Upper lobe of left lung (tissue), 6 donors: Measurements from ENCODE around the gene SLC26A8. TPM values are rescaled to one million over a fixed set of nuclear protein-coding genes. Genes with fewer than 3 reads are reported as not detected.

Experiments
- ATAC-seq, 2 donors: fragments of 200-7000 bp; cut with Tn5 transposase; one replicate each; pipeline ENCODE4 v1.9.1; 2022; ENCODE audit warnings: mild to moderate bottlenecking in 2 of 2, moderate library complexity in 2 of 2; ENCODE audit not compliant: low FRiP score in 2 of 2
- DNase-seq, 2 donors: peaks; one replicate each; pipeline ENCODE4 v3.0.0-alpha.2; 2019 to 2020
- H3K27ac ChIP-seq, 4 donors: fragments of 200-600 bp; sonication (generic); one replicate each; pipeline ENCODE4 v1.5.1; 2016 to 2019
- H3K27me3 ChIP-seq, 4 donors: fragments of 200-600 bp; sonication (generic); one replicate each; pipeline ENCODE4 v1.5.1; 2017 to 2019
- H3K36me3 ChIP-seq, 4 donors: fragments of 200-600 bp; sonication (generic); one replicate each; pipeline ENCODE4 v1.5.1; 2016 to 2019
- H3K4me1 ChIP-seq, 4 donors: fragments of 200-600 bp; sonication (generic); one replicate each; pipeline ENCODE4 v1.5.1; 2018 to 2019
- H3K4me3 ChIP-seq, 4 donors: fragments of 200-600 bp; sonication (generic); one replicate each; pipeline ENCODE4 v1.5.1; 2017 to 2019; ENCODE audit warnings: mild to moderate bottlenecking in 2 of 4, moderate library complexity in 1 of 4
- H3K9me3 ChIP-seq, 4 donors: fragments of 200-600 bp; sonication (generic); one replicate each; pipeline ENCODE4 v1.5.1; 2018 to 2019
- CTCF ChIP-seq, 6 experiments: fragments of 450-650 bp in 4 of 6; fragments of 200-600 bp in 2 of 6; sonication (generic) in 2 of 6; IDR thresholded peaks; one replicate each; pipeline ENCODE4 v1.5.1; 2016 to 2019; ENCODE audit warnings: antibody characterized with exemption in 6 of 6
- EP300 ChIP-seq, 4 donors: sonication (generic); formaldehyde crosslinking; IDR thresholded peaks; one replicate each; pipeline ENCODE4 v1.5.1; 2017; ENCODE audit warnings: antibody characterized with exemption in 4 of 4, control low read depth in 2 of 4
- POLR2A ChIP-seq, 4 donors: fragments of 450-650 bp; IDR thresholded peaks; one replicate each; pipeline ENCODE4 v1.5.1; 2016 to 2017; ENCODE audit warnings: antibody characterized with exemption in 4 of 4, mild to moderate bottlenecking in 2 of 4
- POLR2AphosphoS5 ChIP-seq, 2 donors: sonication (generic); formaldehyde crosslinking; IDR thresholded peaks; one replicate each; pipeline ENCODE4 v1.5.1; 2017; ENCODE audit warnings: antibody characterized with exemption in 2 of 2
- WGBS, 2 donors: methylation state at CpG; one replicate each; pipeline ENCODE4 v1.1.5; 2017 to 2018; 5-methylcytosine and 5-hydroxymethylcytosine counted together
- total RNA-seq, 6 donors: library from RNA; depleted of rRNA in 4 of 6; stranded (reverse); fragments of >200 nt in 4 of 6; gene quantifications; one replicate each; pipeline versions ENCODE4 v1.1.0 to v1.2.1, GENCODE V29; 2016 to 2021
- donor health status: DM: no; HTN: no; CAD: no; lungs with moderate emphysema.
- donor health status: DM: no; HTN: yes; CAD: no; lungs with severe emphysema.

SLC26A8 gene
- total RNA-seq, 6 donors from 2014 or later, result under 0.01 to 1.5 (median 0.80) TPM

GRCh38 chr6:36029464-36029863, 5.0 kb upstream of the SLC26A8 start:
- H3K4me3 ChIP-seq, result peak overlapping the region; percentile 28 to 100 (median 99)
- H3K4me1 ChIP-seq, result peaks cover 43 to 51% (median 44%) of the 10 kb centered on the region in 4 donors

GRCh38 chr6:36028877-36029324, 4.5 kb upstream of the SLC26A8 start:
- H3K4me1 ChIP-seq, result peaks cover 38 to 49% (median 41%) of the 10 kb centered on the region in 4 donors
- DNase-seq, result peak in 1 of 2 donors; percentile 89
- H3K27ac ChIP-seq, result peak overlapping the region; percentile 87 to 100 (median 97)
- peak; percentile 59 to 77 for ATAC-seq
- no peaks in the 10 kb centered on the region for H3K36me3 ChIP-seq
- H3K4me3 ChIP-seq, result peak overlapping the region; percentile 28 to 100 (median 99)
- WGBS, 2 donors, result 0 to 1% methylated on average over 13 of the region's 13 CpGs
- H3K9me3 ChIP-seq, result no peaks in the 10 kb centered on the region
- peaks cover 0 to 5% (median 0%) of the 10 kb centered on the region in 4 donors for H3K27me3 ChIP-seq
- TF ChIP-seq CTCF (IDR thresholded peaks at IDR 0.05), result no peak
- peak in 2 of 4 donors; percentile 29 to 54 for TF ChIP-seq POLR2A (IDR thresholded peaks at IDR 0.05)
- peak; percentile 25 to 71 for TF ChIP-seq POLR2AphosphoS5 (IDR thresholded peaks at IDR 0.05)
- TF ChIP-seq EP300 (IDR thresholded peaks at IDR 0.05), result no peak

More at GRCh38 chr6:36029464-36029863, 5.0 kb upstream of the SLC26A8 start:
- peaks cover 0 to under 1% (median 0%) of the 10 kb centered on the region in 4 donors for H3K27me3 ChIP-seq
- peak overlapping the region; percentile 87 to 100 (median 97) for H3K27ac ChIP-seq
- DNase-seq (no peak), ATAC-seq (peak in 1 of 2 donors; percentile 35)
- TF ChIP-seq EP300 (IDR thresholded peaks at IDR 0.05) (peak in 1 of 4 donors; percentile 38), CTCF (IDR thresholded peaks at IDR 0.05) (no peak), POLR2AphosphoS5 (IDR thresholded peaks at IDR 0.05) (peak in 1 of 2 donors; percentile 66), POLR2A (IDR thresholded peaks at IDR 0.05) (peak in 1 of 4 donors; percentile 8)
- 2% methylated on average over 6 of the region's 6 CpGs for WGBS, 2 donors
- no peaks in the 10 kb centered on the region for H3K36me3 ChIP-seq
- no peaks in the 10 kb centered on the region for H3K9me3 ChIP-seq

- WGBS, 2 donors, result 1% methylated on average over 10 to 31 of the region's 44 CpGs
- peak; percentile 53 to 86 for DNase-seq
Observed at GRCh38 chr6:36028088-36028876, 3.8 kb upstream of the SLC26A8 start.

GRCh38 chr6:36027501-36028087, 3.2 kb upstream of the SLC26A8 start, which contains the start of gene MAPK14:
MAPK14 (plus strand) TSS chr6:36027808; CDS start chr6:36028158, 350 bp downstream.
- H3K36me3 ChIP-seq, result no peaks in the 10 kb centered on the region
- ATAC-seq (peak; percentile 95 to 97), DNase-seq (peak; percentile 96 to 100)
- 0% methylated on average over 22 to 38 of the region's 62 CpGs for WGBS, 2 donors
- no peaks in the 10 kb centered on the region for H3K9me3 ChIP-seq
- H3K27me3 ChIP-seq, result peaks cover 0 to 5% (median 0%) of the 10 kb centered on the region in 4 donors
- H3K4me3 ChIP-seq, result peak within 1 kb of the TSS; percentile 91 to 100 (median 99)
- peak; percentile 84 to 97 (median 94) for TF ChIP-seq CTCF (IDR thresholded peaks at IDR 0.05)
- TF ChIP-seq POLR2A (IDR thresholded peaks at IDR 0.05), result peak; percentile 45 to 99 (median 96)
- no peak for TF ChIP-seq EP300 (IDR thresholded peaks at IDR 0.05)
- TF ChIP-seq POLR2AphosphoS5 (IDR thresholded peaks at IDR 0.05), result peak; percentile 96 to 98
- H3K27ac ChIP-seq, result peak within 1 kb of the TSS; percentile 87 to 100 (median 97)
- peaks cover 25 to 43% (median 30%) of the 10 kb centered on the region in 4 donors for H3K4me1 ChIP-seq

More at GRCh38 chr6:36028088-36028876, 3.8 kb upstream of the SLC26A8 start:
- Histone ChIP-seq H3K27ac (peak overlapping the region; percentile 87 to 100 (median 97)), H3K9me3 (no peaks in the 10 kb centered on the region), H3K4me3 (peak overlapping the region; percentile 91 to 100 (median 99)), H3K36me3 (no peaks in the 10 kb centered on the region), H3K4me1 (peaks cover 32 to 43% (median 34%) of the 10 kb centered on the region in 4 donors), H3K27me3 (peaks cover 0 to 5% (median 0%) of the 10 kb centered on the region in 4 donors)
- peak in 1 of 2 donors; percentile 6 for TF ChIP-seq POLR2AphosphoS5 (IDR thresholded peaks at IDR 0.05)
- TF ChIP-seq CTCF (IDR thresholded peaks at IDR 0.05), result no peak
- peak; percentile 39 to 48 for ATAC-seq
